Thyroid gland (tissue), 4 donors: ENCODE data around the gene SLC38A4.

Experiments used
- POLR2A ChIP-seq, 2 donors: fragments of 450-650 bp; IDR thresholded peaks; one replicate each; pipeline ENCODE4 v1.6.1; 2017; ENCODE audit warnings: antibody characterized with exemption in 2 of 2, mild to moderate bottlenecking in 2 of 2, moderate library complexity in 1 of 2
- TF ChIP-seq, protein P1 (sequence below), 6 experiments: fragments of 200-600 bp in 3 of 6; fragments of 450-650 bp in 3 of 6; sonication (generic) in 3 of 6; IDR thresholded peaks; one replicate each; pipeline ENCODE4 v1.5.1; 2016 to 2019; ENCODE audit warnings: antibody characterized with exemption in 6 of 6, mild to moderate bottlenecking in 2 of 6, inconsistent platforms in 1 of 6, moderate library complexity in 1 of 6

DNA sequence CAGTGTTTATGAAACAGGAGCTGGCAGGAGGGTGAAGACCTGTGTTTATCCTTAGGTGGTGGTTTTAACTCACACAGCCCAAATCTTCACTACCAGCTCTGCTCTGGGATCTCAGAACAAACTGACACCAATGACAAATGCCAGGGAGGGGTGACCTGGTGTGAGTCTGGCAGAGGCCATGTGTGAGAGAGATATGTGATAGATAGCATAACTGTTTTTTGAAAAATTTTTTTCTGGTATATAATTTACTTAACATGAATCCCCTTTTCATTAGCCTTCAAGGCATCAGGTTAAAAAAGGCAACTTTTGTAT, 51.5 kb downstream of the SLC38A4 start:
- TF ChIP-seq, protein P1, sequence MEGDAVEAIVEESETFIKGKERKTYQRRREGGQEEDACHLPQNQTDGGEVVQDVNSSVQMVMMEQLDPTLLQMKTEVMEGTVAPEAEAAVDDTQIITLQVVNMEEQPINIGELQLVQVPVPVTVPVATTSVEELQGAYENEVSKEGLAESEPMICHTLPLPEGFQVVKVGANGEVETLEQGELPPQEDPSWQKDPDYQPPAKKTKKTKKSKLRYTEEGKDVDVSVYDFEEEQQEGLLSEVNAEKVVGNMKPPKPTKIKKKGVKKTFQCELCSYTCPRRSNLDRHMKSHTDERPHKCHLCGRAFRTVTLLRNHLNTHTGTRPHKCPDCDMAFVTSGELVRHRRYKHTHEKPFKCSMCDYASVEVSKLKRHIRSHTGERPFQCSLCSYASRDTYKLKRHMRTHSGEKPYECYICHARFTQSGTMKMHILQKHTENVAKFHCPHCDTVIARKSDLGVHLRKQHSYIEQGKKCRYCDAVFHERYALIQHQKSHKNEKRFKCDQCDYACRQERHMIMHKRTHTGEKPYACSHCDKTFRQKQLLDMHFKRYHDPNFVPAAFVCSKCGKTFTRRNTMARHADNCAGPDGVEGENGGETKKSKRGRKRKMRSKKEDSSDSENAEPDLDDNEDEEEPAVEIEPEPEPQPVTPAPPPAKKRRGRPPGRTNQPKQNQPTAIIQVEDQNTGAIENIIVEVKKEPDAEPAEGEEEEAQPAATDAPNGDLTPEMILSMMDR (IDR thresholded peaks at IDR 0.05), result no peak
- TF ChIP-seq POLR2A (IDR thresholded peaks at IDR 0.05), result no peak
